ENCODE data around the gene SCUBE1.

Gene SCUBE1

GRCh38 chr22:43325176-43325575 is 18.0 kb downstream of the SCUBE1 start:
- Histone ChIP-seq H3K36me3 (ENCODE audit: insufficient read depth, low read length) (no peaks in the 10 kb centered on the region), H4K20me1 (ENCODE audit: insufficient read depth, low read length, poor library complexity, severe bottlenecking) (no peaks in the 10 kb centered on the region), H3K27me3 (ENCODE audit: insufficient read depth, low read length, poor library complexity, severe bottlenecking) (no peaks in the 10 kb centered on the region), H3K9ac (ENCODE audit: low read depth, low read length, poor library complexity, severe bottlenecking) (no peak overlapping the region), H3K4me3 (ENCODE audit: low read length, poor library complexity, severe bottlenecking) (no peak overlapping the region), H3K9me2 (replicated peaks; ENCODE audit: low read depth, low read length) (no peaks in the 10 kb centered on the region), H3K9me3 (ENCODE audit: insufficient read depth, low read depth, low read length) (no peaks in the 10 kb centered on the region), H3K79me2 (ENCODE audit: insufficient read depth, low read length) (no peaks in the 10 kb centered on the region), H3K4me2 (ENCODE audit: low read depth, low read length, poor library complexity, severe bottlenecking) (no peak overlapping the region), H3K4me1 (ENCODE audit: insufficient read depth, low read length, poor library complexity, severe bottlenecking) (peaks cover 3% of the 10 kb centered on the region), H3F3A (ENCODE audit: low read depth) (no peaks in the 10 kb centered on the region), H2AFZ (ENCODE audit: low read length) (no peak overlapping the region)
- TF ChIP-seq CTCF (conservative IDR thresholded peaks at IDR 0.05; ENCODE audit: low read length) (no peak), EZH2phosphoT487 (IDR thresholded peaks at IDR 0.05; ENCODE audit: borderline replicate concordance) (no peak)

- no peaks in the 10 kb centered on the region for H3K4me1 ChIP-seq (ENCODE audit: insufficient read depth, low read length, poor library complexity, severe bottlenecking)
- no peak for TF ChIP-seq CTCF (conservative IDR thresholded peaks at IDR 0.05; ENCODE audit: low read length)
- TF ChIP-seq EZH2phosphoT487 (IDR thresholded peaks at IDR 0.05; ENCODE audit: borderline replicate concordance), result no peak
- H3K9me3 ChIP-seq (ENCODE audit: insufficient read depth, low read depth, low read length), result no peaks in the 10 kb centered on the region
- no peak overlapping the region for H3K9ac ChIP-seq (ENCODE audit: low read depth, low read length, poor library complexity, severe bottlenecking)
- H4K20me1 ChIP-seq (ENCODE audit: insufficient read depth, low read length, poor library complexity, severe bottlenecking), result no peaks in the 10 kb centered on the region
- no peaks in the 10 kb centered on the region for H3K36me3 ChIP-seq (ENCODE audit: insufficient read depth, low read length)
- no peak overlapping the region for H3K4me3 ChIP-seq (ENCODE audit: low read length, poor library complexity, severe bottlenecking)
- H3K4me2 ChIP-seq (ENCODE audit: low read depth, low read length, poor library complexity, severe bottlenecking), result no peak overlapping the region
- no peaks in the 10 kb centered on the region for H3F3A ChIP-seq (ENCODE audit: low read depth)
- H3K79me2 ChIP-seq (ENCODE audit: insufficient read depth, low read length), result no peaks in the 10 kb centered on the region
- no peaks in the 10 kb centered on the region for H3K9me2 ChIP-seq (replicated peaks; ENCODE audit: low read depth, low read length)
- H3K27me3 ChIP-seq (ENCODE audit: insufficient read depth, low read length, poor library complexity, severe bottlenecking), result no peaks in the 10 kb centered on the region
- H2AFZ ChIP-seq (ENCODE audit: low read length), result no peak overlapping the region
These were observed 21.9 kb downstream of the SCUBE1 start for GRCh38 chr22:43320943-43321900.

GRCh38 chr22:43319661-43320486 is 23.3 kb downstream of the SCUBE1 start:
- Histone ChIP-seq H3F3A (ENCODE audit: low read depth) (no peaks in the 10 kb centered on the region), H3K4me1 (ENCODE audit: insufficient read depth, low read length, poor library complexity, severe bottlenecking) (no peaks in the 10 kb centered on the region), H3K36me3 (ENCODE audit: insufficient read depth, low read length) (no peaks in the 10 kb centered on the region), H3K27me3 (ENCODE audit: insufficient read depth, low read length, poor library complexity, severe bottlenecking) (no peaks in the 10 kb centered on the region), H3K4me2 (ENCODE audit: low read depth, low read length, poor library complexity, severe bottlenecking) (no peak overlapping the region), H3K9me2 (replicated peaks; ENCODE audit: low read depth, low read length) (no peaks in the 10 kb centered on the region), H3K4me3 (ENCODE audit: low read length, poor library complexity, severe bottlenecking) (no peak overlapping the region), H3K9ac (ENCODE audit: low read depth, low read length, poor library complexity, severe bottlenecking) (no peak overlapping the region), H3K9me3 (ENCODE audit: insufficient read depth, low read depth, low read length) (no peaks in the 10 kb centered on the region), H3K79me2 (ENCODE audit: insufficient read depth, low read length) (no peaks in the 10 kb centered on the region), H2AFZ (ENCODE audit: low read length) (no peak overlapping the region), H4K20me1 (ENCODE audit: insufficient read depth, low read length, poor library complexity, severe bottlenecking) (no peaks in the 10 kb centered on the region)
- TF ChIP-seq CTCF (conservative IDR thresholded peaks at IDR 0.05; ENCODE audit: low read length), result no peak
- TF ChIP-seq EZH2phosphoT487 (IDR thresholded peaks at IDR 0.05; ENCODE audit: borderline replicate concordance), result no peak

Data from Loucy (cell line).